ENCODE results near the gene GAA.
A peak's percentile ranks its signal among the peaks of the same experiment; 100 is the strongest.

GAA gene

DNA sequence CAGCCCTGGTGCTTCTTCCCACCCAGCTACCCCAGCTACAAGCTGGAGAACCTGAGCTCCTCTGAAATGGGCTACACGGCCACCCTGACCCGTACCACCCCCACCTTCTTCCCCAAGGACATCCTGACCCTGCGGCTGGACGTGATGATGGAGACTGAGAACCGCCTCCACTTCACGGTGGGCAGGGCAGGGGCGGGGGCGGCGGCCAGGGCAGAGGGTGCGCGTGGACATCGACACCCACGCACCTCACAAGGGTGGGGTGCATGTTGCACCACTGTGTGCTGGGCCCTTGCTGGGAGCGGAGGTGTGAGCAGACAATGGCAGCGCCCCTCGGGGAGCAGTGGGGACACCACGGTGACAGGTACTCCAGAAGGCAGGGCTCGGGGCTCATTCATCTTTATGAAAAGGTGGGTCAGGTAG is 3.6 kb downstream of the GAA start:
- DNase-seq, result no peak

- peak; percentile 14 for DNase-seq
Measured at GRCh38 chr17:80105762-80106161, 4.4 kb downstream of the GAA start.

DNA sequence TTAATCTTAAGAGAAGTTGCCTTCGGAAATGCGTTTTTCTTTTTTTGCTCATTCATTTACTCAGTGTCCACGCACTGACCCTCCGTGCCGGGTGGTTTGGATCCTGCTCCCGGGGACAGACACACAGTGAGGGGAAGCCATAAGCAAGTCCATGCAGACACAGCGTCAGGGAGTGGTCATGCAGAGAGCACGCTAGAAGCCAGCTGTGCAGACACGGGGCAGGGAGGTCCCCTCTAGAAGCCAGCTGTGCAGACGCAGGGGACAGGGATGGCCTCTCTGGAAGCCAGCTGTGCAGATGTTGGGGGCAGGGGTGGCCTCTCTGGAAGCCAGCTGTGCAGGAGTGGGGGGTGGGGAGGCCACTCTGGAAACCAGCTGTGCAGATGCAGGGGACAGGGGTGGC is 4.8 kb downstream of the GAA start:
- no peak for DNase-seq

DNA sequence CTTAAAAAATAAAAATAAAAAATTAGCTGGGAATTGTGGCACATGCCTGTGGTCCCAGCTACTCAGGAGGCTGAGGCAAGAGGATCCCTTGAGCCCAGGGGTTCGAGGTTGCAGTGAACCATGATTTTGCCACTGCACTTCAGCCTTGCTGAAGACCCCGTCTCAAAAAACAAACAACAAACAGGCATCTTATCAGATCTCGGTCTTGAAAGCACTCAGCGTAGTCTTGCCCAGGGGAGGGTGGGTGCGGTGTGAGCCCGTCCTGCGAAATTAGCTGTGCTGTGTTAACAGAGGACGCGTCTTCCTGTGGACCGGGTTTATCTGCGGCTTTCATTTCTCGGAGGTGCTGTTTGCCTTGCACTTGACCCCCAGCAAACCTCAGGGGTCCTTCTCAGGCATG is 5.4 kb downstream of the GAA start:
- no peak for DNase-seq

DNA sequence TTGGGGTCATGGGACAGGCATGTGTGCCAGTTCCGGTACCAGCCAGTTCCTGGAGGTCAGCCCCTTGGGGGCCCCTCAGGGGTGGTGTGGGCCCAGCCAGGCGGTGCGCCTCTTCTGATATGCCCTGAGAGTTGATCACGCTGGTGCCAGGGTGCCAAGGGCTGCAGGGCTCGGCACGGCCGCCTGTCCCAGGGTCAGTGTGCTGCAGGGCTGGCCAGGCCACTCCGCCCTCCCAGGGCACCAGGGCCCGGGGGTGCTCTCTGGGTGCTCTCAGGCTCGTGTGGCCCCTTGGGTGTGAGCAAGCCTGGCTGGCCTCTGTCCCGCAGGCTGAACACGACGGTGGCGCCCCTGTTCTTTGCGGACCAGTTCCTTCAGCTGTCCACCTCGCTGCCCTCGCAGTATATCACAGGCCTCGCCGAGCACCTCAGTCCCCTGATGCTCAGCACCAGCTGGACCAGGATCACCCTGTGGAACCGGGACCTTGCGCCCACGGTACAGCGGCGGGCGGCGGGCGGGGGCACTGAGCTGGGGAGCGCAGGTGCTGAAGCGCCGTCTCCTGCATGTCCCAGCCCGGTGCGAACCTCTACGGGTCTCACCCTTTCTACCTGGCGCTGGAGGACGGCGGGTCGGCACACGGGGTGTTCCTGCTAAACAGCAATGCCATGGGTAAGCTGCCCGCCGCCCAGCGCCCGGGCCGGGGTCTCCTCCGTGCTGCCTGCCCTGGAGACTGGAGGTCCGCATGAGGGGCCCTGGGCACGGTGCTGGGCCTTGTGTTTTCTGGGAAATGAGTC is 6.0 kb downstream of the GAA start:
- DNase-seq, result no peak

DNA sequence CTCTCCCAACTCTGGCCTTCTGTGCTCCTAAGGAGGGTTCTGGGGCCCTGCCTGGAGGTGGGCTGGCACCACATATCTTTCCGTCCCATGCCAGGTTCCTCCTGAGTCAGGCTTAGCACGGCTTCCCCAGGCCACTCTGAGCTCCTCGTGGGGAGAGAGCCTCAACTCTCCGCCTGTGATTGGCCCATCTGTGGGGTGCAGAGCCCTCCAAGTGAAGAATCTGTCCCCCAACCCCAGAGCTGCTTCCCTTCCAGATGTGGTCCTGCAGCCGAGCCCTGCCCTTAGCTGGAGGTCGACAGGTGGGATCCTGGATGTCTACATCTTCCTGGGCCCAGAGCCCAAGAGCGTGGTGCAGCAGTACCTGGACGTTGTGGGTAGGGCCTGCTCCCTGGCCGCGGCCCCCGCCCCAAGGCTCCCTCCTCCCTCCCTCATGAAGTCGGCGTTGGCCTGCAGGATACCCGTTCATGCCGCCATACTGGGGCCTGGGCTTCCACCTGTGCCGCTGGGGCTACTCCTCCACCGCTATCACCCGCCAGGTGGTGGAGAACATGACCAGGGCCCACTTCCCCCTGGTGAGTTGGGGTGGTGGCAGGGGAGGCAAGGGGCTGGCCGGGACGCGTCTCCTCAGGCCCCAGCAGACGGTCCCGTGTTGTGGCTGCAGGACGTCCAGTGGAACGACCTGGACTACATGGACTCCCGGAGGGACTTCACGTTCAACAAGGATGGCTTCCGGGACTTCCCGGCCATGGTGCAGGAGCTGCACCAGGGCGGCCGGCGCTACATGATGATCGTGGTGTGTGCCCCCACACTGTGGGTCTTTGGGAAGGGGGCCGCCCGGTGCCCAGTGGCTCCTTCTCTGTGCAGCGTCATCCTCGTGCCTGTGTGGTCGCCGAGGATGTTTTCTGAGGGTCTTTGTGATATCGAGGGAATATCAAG is 6.9 kb downstream of the GAA start:
- no peak for DNase-seq

DNA sequence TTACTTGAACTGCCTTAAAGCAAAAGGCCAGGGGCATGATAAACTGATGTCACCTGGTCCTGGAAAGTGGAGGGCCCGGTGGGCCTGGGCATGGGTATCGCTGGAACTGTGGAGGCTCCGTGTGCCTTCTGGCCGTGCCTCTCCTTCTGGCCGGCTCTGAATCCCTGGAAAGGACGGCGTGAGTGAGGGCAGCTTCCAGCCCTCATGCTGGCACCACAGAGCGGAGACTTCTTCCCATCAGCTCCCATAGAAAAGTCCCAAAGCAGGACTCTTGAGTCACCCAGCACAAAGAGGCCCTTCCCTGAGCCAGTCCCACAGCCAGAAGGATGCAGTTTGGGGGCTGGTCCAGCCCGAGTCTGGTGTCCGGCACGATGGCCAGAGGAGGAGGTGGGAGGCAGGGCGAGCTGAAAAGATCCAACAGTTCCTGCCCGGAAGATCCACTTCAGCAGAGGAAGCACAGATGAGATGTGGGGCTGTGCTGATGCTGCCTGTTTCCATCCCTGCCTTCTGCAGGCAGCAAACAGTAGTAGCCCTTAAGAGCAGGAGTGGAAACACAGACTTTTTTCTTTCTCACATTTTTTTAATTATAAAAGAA is 7.8 kb downstream of the GAA start:
- DNase-seq, result no peak

- DNase-seq, result no peak
Measured at GRCh38 chr17:80109713-80110446, 8.5 kb downstream of the GAA start.

DNA sequence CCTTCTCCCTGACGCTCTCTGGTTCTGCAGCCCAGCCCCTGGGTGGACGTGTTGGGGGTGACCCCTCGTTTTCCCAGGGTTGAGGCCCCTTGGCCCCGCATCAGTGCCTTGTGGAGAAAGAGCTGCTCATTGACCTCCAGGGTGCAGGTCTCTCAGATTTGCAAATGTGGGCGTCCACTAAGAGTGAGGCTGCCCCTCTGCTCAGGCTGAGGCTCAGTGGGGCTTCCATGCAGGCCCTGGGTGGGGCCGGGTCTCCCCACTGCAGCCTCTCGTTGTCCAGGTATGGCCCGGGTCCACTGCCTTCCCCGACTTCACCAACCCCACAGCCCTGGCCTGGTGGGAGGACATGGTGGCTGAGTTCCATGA is 9.0 kb downstream of the GAA start:
- DNase-seq, result no peak

DNA sequence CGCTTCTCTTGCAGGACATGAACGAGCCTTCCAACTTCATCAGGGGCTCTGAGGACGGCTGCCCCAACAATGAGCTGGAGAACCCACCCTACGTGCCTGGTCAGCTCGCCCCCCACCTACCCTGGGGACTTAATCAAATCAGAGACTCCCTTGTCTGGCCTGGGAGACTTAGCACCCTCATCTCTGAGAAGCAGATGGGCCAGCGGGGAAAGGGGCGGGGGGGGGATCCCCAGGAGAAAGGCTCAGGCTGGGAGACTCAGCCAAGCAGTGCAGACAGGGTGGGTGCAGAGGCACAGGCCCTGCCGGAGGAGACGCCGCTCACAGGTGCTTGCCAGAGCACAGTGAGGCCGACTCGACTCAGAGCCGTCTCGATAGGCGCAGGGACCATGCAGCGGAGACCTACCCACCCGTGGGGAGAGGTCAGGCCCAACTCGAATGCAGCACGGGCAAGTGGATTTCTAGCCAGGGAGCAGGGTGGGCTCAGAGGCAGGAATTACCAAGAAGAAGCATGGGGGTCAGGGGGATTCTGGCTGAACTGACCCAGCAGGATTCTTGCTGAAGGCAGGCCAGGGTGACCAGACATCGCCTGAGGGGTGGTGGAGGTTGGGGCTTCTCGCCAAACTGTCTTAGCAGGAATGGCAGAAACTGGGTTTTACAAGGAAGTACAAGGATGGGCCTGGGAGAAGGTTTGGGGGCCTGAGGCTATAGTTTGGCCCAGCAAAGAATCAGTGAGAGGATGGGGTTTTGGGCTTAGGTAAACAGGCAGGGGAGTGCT is 9.7 kb downstream of the GAA start:
- no peak for DNase-seq

DNA sequence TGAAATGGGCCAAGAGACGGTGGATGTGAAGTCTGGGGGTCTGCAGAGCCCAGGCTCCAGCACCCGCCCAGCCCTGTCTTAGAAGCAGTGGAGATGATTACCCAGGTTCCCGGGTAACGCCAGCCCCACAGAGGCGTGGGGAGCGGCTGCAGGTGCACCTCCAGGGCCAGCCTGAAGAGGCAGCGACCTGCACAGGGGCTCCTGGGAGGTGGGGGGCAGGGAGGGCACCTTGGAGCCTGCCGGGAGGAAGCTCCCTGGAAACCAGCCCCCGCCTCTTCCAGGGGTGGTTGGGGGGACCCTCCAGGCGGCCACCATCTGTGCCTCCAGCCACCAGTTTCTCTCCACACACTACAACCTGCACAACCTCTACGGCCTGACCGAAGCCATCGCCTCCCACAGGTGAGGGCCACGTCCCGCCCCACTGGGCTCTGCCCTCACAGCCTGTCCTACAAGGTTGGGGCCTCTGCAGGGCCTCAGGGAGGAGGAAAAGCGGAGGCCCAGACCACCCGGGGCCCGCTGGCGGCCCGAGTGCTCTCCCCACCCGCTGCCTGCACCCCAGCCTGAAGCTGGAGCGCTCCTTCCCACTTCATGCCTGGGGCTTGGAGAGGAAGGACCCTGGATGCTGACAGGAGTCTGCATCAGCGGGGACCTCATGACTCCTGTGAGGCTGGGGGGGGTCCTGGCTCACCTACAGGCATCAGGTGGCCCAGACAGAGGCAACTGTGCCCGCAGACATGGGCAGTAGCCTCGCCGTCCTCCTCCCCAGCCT is 10.5 kb downstream of the GAA start:
- no peak for DNase-seq

GRCh38 chr17:80112471-80113032 is 11.2 kb downstream of the GAA start:
- DNase-seq, result no peak

DNA sequence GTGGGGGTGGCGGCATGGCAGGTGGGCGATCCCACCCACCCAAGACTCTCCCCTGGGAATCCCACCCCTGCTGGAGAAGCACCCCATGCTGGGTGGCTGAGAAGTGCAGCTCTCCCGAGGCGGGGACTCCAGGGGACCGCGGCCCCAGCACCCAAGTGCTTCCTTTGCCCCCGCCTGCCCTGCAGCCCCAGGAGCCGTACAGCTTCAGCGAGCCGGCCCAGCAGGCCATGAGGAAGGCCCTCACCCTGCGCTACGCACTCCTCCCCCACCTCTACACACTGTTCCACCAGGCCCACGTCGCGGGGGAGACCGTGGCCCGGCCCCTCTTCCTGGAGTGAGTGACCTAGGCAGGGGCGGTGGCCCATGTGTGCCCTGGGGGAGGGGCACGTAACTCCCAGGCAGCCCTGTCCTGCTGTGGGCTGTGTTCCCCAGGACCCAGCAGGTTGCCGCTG is 11.7 kb downstream of the GAA start:
- DNase-seq, result no peak

GRCh38 chr17:80114758-80115157 is 13.4 kb downstream of the GAA start:
- no peak for DNase-seq

DNA sequence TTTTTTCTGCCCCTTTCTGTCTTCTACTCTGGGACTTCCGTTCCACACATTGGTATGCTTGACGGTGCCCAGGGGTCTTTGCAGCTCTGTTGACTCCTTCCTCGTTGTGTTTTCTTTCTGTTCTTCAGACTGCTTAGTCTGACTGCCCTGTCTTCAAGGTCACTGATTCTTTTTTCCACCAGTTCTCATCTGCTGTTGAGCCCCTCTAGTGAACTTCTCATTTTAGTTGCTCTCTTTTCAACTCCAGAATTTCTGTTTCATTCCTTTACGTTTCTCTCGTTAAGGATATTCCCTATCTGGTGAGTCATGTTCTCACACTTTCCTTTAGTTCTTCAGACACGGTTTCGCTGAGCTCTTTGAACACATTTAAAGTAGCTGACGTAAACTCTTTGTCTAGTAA is 13.8 kb downstream of the GAA start:
- DNase-seq, result no peak

- DNase-seq, result no peak
Measured at GRCh38 chr17:80116276-80116920, 15.0 kb downstream of the GAA start.

DNA sequence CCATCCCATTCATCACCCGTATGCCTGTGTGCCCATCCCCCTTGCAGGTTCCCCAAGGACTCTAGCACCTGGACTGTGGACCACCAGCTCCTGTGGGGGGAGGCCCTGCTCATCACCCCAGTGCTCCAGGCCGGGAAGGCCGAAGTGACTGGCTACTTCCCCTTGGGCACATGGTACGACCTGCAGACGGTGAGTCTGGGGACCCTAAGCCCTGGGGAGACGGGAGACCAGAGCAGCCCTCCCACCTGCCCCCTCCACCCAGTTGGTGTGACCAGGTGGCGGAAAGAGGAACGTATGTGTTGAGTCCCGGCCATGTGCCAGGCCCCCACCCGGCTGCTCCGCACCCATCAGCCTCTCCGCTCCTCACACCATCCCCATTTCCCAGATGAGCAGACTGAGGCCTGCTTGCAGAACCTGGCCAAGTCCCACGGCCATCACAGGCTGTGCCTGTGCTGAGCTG is 15.6 kb downstream of the GAA start:
- DNase-seq, result no peak

GRCh38 chr17:80117491-80118401 is 16.4 kb downstream of the GAA start:
- no peak for DNase-seq

DNA sequence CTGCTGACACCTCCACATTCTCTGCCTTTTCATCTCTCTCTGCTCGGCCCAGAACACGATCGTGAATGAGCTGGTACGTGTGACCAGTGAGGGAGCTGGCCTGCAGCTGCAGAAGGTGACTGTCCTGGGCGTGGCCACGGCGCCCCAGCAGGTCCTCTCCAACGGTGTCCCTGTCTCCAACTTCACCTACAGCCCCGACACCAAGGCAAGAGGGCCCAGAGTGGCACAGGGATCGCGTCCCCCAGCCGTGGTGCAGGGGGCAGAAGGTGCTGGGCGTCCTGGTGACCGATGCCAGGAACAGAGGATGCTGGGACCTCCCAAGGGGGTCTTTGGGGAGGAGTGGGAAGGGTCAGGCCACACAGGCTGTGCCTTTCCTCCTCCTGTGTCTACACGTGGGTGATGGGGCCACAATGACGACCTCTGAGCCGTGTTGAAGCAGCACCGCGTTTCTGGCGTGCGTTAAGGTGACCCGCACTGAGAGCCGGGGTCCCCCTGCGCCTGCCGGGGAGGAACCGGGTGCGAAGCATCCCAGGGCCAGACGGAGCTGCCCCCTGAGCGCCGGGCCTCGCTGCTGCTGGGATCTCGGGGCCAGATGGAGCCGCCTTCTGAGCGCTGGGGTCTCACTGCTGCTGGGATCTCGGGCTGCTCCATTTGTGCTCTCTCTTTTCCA is 17.4 kb downstream of the GAA start:
- DNase-seq, result no peak
